AG09319 (cell line): Measurements from ENCODE around the gene GPR39.

Source experiments
- DNase-seq: peaks from one replicate; pipeline ENCODE4 v3.0.0-alpha.2; 2010; ENCODE audit warnings: low read depth; ENCODE audit errors: extremely low read depth
- CTCF ChIP-seq: IDR thresholded peaks from 2 replicates; pipeline ENCODE4 v1.5.1; 2011; ENCODE audit warnings: low read depth, mild to moderate bottlenecking, inconsistent platforms, low read length, moderate library complexity

Gene GPR39

DNA sequence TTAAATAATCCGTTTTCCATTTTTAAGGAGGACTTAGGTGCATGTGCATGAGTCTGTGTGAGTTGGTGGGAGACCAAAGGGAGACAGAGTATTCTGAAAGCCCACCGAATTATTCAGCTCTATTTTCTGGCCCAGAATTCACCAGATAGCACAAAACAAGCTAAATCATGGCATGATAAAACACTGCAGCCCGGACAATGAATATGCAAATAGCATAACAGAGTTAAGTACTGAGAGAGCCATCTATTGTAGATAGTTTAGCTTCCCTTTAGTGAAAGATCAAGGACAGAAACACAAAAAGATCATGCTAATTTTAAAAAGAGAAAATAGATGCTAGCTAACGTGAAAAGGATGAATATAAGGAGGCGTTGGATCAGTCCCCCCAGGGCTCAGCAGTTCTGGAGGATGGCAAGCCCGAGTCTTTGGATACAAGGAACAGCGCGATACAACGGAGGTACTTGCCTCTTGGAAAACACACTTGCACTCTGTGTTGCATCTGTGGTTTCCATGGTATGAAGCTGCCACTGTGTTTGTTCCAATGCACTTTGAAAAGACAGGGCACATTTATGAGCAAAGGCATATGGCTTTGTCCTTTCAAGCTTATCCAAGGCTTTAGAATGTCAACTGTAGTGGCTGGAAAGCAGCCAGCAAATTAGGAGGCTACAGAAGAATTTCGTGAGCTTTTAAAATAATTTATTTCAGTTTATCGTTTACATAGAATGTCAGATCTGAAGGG, 133.5 kb downstream of the GPR39 start:
- DNase-seq, result no peak
- no peak for TF ChIP-seq CTCF

DNA sequence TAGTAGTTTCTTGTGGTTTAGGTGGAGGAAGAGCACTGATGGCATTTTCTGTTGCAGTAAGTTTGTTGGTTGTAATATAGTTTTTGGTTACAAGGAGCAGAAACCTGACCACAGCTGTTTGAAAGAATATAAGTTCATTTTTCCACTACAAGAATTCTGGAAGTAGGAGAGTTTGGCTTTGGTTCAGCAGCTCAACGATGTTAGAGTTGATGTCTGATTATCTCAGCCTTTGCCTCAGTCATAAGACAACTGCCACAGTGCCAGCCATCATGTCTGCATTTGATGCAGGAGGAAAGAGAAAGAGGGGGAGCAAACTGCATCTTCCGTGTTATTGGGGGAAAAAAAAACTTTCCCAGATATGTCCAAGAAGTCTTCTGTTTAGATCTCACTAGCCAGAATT, 134.3 kb downstream of the GPR39 start:
- no peak for TF ChIP-seq CTCF
- DNase-seq, result no peak

DNA sequence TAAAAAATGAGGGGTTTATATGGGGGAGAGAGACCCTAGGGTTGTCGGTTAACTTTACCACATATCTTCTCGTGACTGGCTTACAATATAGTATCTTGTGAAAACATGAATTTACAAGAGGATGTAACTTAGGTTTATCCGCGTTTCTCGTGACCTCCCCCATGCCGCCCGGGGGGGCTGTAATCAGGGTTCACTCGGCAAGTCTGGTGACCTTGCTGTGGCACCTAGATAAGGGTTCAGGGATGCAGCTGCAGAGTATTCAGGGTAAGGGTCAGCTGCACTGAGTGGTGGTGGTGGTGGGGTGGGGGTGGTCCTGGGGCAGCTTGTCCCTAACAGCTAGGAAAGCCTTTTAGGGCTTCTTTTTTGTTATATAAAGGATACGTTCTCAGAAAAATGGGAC, 141.1 kb downstream of the GPR39 start:
- no peak for TF ChIP-seq CTCF
- no peak for DNase-seq

GRCh38 chr2:132559326-132559725, 142.7 kb downstream of the GPR39 start:
- no peak for TF ChIP-seq CTCF
- DNase-seq, result no peak

GRCh38 chr2:132559921-132560320, 143.3 kb downstream of the GPR39 start:
- no peak for TF ChIP-seq CTCF
- no peak for DNase-seq

- no peak for TF ChIP-seq CTCF
- no peak for DNase-seq
Observed at GRCh38 chr2:132560562-132560961, 144.0 kb downstream of the GPR39 start.

- TF ChIP-seq CTCF, result no peak
- DNase-seq, result no peak
Observed at GRCh38 chr2:132562245-132562644, 145.6 kb downstream of the GPR39 start.
